Activated naive CD4-positive, alpha-beta T cell treated with anti-CD3 and anti-CD28 coated beads, Interleukin-2, amount 10 ng/mL, durations not matched to agents 7 days and 5 days (primary cell): ENCODE results near the gene HCN2.
"Not testable (repeated sequence)": the region's sequence is repeated elsewhere in the genome, so short reads cannot be mapped to it uniquely, and the experiment has no call there.

Source experiments
- CTCF ChIA-PET: fragments of 350-600 bp; sonication (Branson Sonifier 250); formaldehyde crosslinking; loops from one replicate; lab custom pipeline; 2021; ENCODE audit warnings: antibody characterized with exemption; lab: Charles Lee
- DNase-seq: peaks from one replicate; pipeline ENCODE4 v3.0.0-alpha.2; 2020
- H3K27ac Mint-ChIP-seq: one replicate; pipeline ENCODE4 v1.8.0; 2021; ENCODE audit warnings: mild to moderate bottlenecking, moderate library complexity, mixed read lengths
- H3K27me3 Mint-ChIP-seq: one replicate; pipeline ENCODE4 v1.8.0; 2021; ENCODE audit warnings: mild to moderate bottlenecking, mixed read lengths
- H3K36me3 Mint-ChIP-seq: one replicate; pipeline ENCODE4 v1.8.0; 2021; ENCODE audit warnings: mixed read lengths
- H3K4me1 Mint-ChIP-seq: one replicate; pipeline ENCODE4 v1.8.0; 2021; ENCODE audit warnings: mixed read lengths
- H3K4me3 Mint-ChIP-seq: one replicate; pipeline ENCODE4 v1.8.0; 2021; ENCODE audit warnings: mild to moderate bottlenecking, moderate library complexity, mixed read lengths
- H3K9me3 Mint-ChIP-seq: one replicate; pipeline ENCODE4 v1.8.0; 2021; ENCODE audit warnings: mixed read lengths

The HCN2 gene

DNA sequence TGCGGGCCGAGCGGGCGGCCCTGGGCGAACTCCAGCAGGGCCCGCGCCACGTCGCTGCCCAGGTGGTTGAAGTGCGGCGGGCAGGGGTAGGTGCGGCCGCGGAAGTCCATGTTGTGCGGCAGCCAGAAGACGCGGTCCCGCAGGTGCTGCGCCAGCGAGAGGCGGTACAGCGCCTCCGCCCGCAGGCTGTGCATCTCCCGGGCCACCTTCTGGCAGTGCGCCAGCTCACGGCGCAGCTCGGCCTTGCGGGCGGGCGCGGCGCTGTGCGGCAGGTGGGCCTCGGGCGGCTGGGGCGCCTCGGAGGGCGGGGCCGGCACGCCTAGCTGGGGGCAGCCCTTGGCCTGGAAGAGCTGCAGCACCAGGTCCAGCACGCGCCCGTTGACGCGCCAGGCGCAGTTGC is 31.5 kb downstream of the HCN2 start:
- not testable (repeated sequence) for H3K4me1 Mint-ChIP-seq, H3K9me3 Mint-ChIP-seq
- H3K36me3 Mint-ChIP-seq: peaks cover 21% of the 10 kb centered on the region

GRCh38 chr19:621819-622218 is 32.1 kb downstream of the HCN2 start:
- no peaks in the 10 kb centered on the region for H3K4me1 Mint-ChIP-seq
- H3K36me3 Mint-ChIP-seq: peaks cover 21% of the 10 kb centered on the region
- DNase-seq: no peak
- CTCF ChIA-PET: no interaction called here
- H3K27me3 Mint-ChIP-seq: no peaks in the 10 kb centered on the region
- H3K27ac Mint-ChIP-seq: no peak overlapping the region
- no peak overlapping the region for H3K4me3 Mint-ChIP-seq
- H3K9me3 Mint-ChIP-seq: no peaks in the 10 kb centered on the region

More for the DNA sequence above, 31.5 kb downstream of the HCN2 start:
- CTCF ChIA-PET, H3K4me3 Mint-ChIP-seq, H3K27me3 Mint-ChIP-seq, DNase-seq, H3K27ac Mint-ChIP-seq: not testable (repeated sequence)

- Mint-ChIP-seq H3K36me3 (peaks cover 21% of the 10 kb centered on the region), H3K9me3 (no peaks in the 10 kb centered on the region), H3K27me3 (no peaks in the 10 kb centered on the region), H3K4me1 (no peaks in the 10 kb centered on the region), H3K27ac (no peak overlapping the region), H3K4me3 (no peak overlapping the region)
- CTCF ChIA-PET: no interaction called here
- no peak for DNase-seq
Measured at GRCh38 chr19:622666-623065, 33.0 kb downstream of the HCN2 start.

DNA sequence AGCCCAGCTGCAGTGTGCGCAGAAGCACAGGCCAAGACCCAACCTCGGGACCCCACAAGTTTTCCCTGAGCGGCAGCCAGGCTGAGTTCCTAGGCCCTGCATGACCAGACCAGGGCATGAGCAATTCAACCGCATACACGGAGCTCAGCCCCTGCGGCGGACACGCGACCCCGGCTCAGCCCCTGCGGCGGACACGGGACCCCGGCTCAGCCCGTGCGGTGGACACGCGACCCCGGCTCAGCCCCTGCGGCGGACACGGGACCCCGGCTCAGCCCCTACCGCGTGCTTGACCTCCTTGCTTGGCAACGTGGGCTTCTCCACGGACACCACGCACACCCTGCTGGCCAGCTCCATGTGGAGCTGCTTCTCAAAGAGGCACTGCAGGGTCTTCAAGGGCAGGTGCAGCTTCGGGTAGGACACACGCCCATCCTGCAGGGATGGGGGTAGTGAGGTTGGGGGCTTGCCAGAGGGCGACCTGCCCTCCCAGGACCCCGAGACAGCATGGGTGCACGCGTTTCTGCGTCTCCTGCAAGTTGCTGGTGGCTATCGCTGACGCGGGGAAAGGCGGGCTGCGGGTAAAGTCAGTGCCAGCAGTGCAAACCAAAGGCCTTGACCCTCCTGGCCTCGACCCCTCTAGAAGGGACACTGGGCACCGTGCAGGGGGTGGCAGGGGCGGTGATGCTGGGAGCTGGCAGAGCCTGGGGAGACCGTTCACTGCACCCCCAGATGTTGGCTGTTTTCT is 33.7 kb downstream of the HCN2 start:
- Mint-ChIP-seq H3K27me3 (no peaks in the 10 kb centered on the region), H3K27ac (no peak overlapping the region), H3K36me3 (peaks cover 20% of the 10 kb centered on the region), H3K9me3 (no peaks in the 10 kb centered on the region), H3K4me1 (no peaks in the 10 kb centered on the region), H3K4me3 (no peak overlapping the region)
- DNase-seq: no peak
- CTCF ChIA-PET: no interaction called here

DNA sequence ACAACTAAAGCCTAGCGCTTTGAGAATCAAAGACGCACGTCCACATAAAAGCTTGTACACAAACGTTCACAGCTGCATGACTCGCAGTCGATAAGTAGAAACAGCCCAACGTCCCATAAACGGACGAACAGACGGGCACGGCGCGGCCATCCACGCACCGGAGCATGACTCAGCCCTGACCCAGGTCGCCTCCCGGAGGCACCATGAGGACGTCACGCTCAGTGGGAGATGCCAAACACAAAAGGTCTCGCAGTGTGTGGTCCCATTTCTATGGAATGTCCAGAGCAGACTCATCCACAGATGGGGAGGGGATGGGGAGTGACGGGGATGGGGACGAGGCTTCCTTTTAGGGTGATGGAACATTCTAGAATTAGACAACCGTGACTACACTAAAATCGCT is 34.3 kb downstream of the HCN2 start:
- H3K4me1 Mint-ChIP-seq: peaks cover 3% of the 10 kb centered on the region
- CTCF ChIA-PET: interaction anchor here (1.4 kb wide), 1 partner anchor 40 kb away, joined by 4 read pairs; no protein-coding TSS in a partner anchor
- DNase-seq: no peak
- H3K27ac Mint-ChIP-seq: no peak overlapping the region
- peaks cover 20% of the 10 kb centered on the region for H3K36me3 Mint-ChIP-seq
- no peaks in the 10 kb centered on the region for H3K9me3 Mint-ChIP-seq
- no peak overlapping the region for H3K4me3 Mint-ChIP-seq
- no peaks in the 10 kb centered on the region for H3K27me3 Mint-ChIP-seq

GRCh38 chr19:624433-625109 is 34.9 kb downstream of the HCN2 start:
- H3K36me3 Mint-ChIP-seq: peaks cover 21% of the 10 kb centered on the region
- DNase-seq: no peak
- no peaks in the 10 kb centered on the region for H3K27me3 Mint-ChIP-seq
- H3K27ac Mint-ChIP-seq: no peak overlapping the region
- CTCF ChIA-PET: interaction anchor here (1.4 kb wide), 1 partner anchor 41 kb away, joined by 4 read pairs; no protein-coding TSS in a partner anchor
- peaks cover 4% of the 10 kb centered on the region for H3K4me1 Mint-ChIP-seq
- H3K4me3 Mint-ChIP-seq: no peak overlapping the region
- H3K9me3 Mint-ChIP-seq: no peaks in the 10 kb centered on the region

- no peak overlapping the region for H3K4me3 Mint-ChIP-seq
- no peak for DNase-seq
- H3K9me3 Mint-ChIP-seq: no peaks in the 10 kb centered on the region
- peaks cover 22% of the 10 kb centered on the region for H3K36me3 Mint-ChIP-seq
- H3K4me1 Mint-ChIP-seq: peaks cover 6% of the 10 kb centered on the region
- no peaks in the 10 kb centered on the region for H3K27me3 Mint-ChIP-seq
- CTCF ChIA-PET: interaction anchor here (1.4 kb wide), 1 partner anchor 41 kb away, joined by 4 read pairs; no protein-coding TSS in a partner anchor
- H3K27ac Mint-ChIP-seq: no peak overlapping the region
Measured at GRCh38 chr19:625257-625656, 35.6 kb downstream of the HCN2 start.

DNA sequence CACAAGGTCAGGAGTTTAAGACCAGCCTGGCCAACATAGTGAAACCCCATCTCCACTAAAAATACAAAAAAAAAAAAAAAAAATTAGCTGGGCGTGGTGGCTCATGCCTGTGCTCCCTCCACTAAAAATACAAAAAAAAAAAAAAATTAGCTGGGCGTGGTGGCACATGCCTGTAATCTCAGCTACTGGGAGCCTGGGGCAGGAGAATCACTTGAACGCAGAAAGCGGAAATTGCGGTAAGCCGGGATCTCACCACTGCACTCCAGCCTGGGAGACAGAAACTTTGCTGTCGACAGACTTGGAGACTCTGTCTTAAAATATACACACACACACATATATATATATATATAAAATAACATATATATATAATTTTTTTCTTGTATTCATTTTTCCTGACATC is 36.9 kb downstream of the HCN2 start:
- Mint-ChIP-seq H3K4me1 (peaks cover 14% of the 10 kb centered on the region), H3K36me3 (peaks cover 26% of the 10 kb centered on the region)
- not testable (repeated sequence) for DNase-seq, H3K4me3 Mint-ChIP-seq, H3K27ac Mint-ChIP-seq, H3K9me3 Mint-ChIP-seq, H3K27me3 Mint-ChIP-seq
- CTCF ChIA-PET: interaction anchor here (1.0 to 1.5 kb wide), 2 partner anchors 38 to 42 kb away, joined by 3 to 4 read pairs; no protein-coding TSS in a partner anchor

DNA sequence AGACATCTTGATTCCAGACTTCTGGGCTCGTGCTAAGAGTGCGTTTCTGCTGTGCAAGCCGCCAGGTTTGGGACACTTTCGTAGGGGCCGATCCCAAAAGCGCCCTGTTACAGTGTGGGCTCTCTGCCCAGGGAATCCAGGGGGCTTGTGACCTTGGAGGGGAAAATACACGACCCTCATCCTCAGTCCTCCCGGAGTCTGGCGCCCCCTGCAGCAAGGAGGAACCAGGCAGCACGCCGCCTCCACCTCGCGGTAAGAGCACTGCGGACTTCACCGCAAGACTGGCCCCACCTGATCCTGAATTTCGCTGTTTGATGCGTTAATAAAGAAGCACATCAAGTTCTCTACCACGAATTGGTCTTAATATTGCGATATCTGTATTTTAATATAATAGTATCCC is 38.5 kb downstream of the HCN2 start:
- CTCF ChIA-PET: interaction anchor here (0.8 kb wide), 1 partner anchor 19 kb away, joined by 3 read pairs; no protein-coding TSS in a partner anchor
- H3K27ac Mint-ChIP-seq: no peak overlapping the region
- DNase-seq: peak; percentile 40
- peaks cover 28% of the 10 kb centered on the region for H3K4me1 Mint-ChIP-seq
- no peaks in the 10 kb centered on the region for H3K9me3 Mint-ChIP-seq
- no peak overlapping the region for H3K4me3 Mint-ChIP-seq
- no peaks in the 10 kb centered on the region for H3K27me3 Mint-ChIP-seq
- H3K36me3 Mint-ChIP-seq: peaks cover 29% of the 10 kb centered on the region

GRCh38 chr19:629515-629914 is 39.8 kb downstream of the HCN2 start:
- H3K9me3 Mint-ChIP-seq, DNase-seq, H3K27ac Mint-ChIP-seq, H3K4me3 Mint-ChIP-seq, CTCF ChIA-PET, H3K27me3 Mint-ChIP-seq: not testable (repeated sequence)
- H3K4me1 Mint-ChIP-seq: peaks cover 40% of the 10 kb centered on the region
- H3K36me3 Mint-ChIP-seq: peaks cover 28% of the 10 kb centered on the region

DNA sequence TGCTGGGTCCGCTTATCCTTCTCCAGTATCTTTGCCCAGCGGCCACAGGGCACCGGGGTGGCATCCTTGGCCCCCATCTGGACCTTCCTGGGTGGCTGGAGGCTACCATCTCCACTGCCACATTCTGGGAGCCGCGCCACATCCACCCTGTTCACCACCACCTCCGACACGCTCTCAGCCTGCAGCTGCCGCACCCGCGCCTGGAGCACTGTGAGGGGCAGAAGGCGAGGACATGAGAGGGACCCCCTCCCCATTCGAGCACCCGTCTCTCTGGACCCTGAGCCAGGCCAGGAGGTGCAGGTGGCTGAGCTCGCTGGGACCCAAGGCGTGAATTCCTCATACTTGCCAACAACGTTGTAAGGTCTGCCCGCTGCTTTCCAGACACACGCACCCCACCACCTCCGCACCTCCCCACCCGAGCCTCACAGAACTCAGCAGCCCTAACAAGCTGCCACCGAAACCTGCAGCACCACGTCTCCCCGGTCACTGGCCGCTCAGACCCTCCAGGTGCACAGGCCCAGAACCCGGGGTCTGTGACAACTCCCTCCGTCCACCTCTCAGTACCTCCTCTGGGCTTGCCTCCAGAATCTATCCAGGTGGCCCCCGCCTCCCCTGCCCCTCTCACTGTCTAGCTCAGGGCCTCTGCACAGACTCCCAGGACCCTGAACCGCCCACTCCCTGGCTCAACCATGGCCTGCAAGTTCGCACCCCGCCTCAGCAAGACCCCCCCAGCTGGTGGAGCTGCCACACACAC is 40.5 kb downstream of the HCN2 start:
- Mint-ChIP-seq H3K4me3 (no peak overlapping the region), H3K9me3 (no peaks in the 10 kb centered on the region), H3K27me3 (peaks cover 9% of the 10 kb centered on the region), H3K27ac (peak overlapping the region; percentile 52), H3K4me1 (peaks cover 40% of the 10 kb centered on the region), H3K36me3 (peaks cover 28% of the 10 kb centered on the region)
- DNase-seq: no peak
- CTCF ChIA-PET: no interaction called here

GRCh38 chr19:632579-633067 is 42.9 kb downstream of the HCN2 start:
- CTCF ChIA-PET: no interaction called here
- peak; percentile 63 for DNase-seq
- peaks cover 12% of the 10 kb centered on the region for H3K27me3 Mint-ChIP-seq
- H3K4me3 Mint-ChIP-seq: peak overlapping the region; percentile 97
- H3K36me3 Mint-ChIP-seq: peaks cover 24% of the 10 kb centered on the region
- H3K4me1 Mint-ChIP-seq: peaks cover 41% of the 10 kb centered on the region
- no peaks in the 10 kb centered on the region for H3K9me3 Mint-ChIP-seq
- peak overlapping the region; percentile 92 for H3K27ac Mint-ChIP-seq

DNA sequence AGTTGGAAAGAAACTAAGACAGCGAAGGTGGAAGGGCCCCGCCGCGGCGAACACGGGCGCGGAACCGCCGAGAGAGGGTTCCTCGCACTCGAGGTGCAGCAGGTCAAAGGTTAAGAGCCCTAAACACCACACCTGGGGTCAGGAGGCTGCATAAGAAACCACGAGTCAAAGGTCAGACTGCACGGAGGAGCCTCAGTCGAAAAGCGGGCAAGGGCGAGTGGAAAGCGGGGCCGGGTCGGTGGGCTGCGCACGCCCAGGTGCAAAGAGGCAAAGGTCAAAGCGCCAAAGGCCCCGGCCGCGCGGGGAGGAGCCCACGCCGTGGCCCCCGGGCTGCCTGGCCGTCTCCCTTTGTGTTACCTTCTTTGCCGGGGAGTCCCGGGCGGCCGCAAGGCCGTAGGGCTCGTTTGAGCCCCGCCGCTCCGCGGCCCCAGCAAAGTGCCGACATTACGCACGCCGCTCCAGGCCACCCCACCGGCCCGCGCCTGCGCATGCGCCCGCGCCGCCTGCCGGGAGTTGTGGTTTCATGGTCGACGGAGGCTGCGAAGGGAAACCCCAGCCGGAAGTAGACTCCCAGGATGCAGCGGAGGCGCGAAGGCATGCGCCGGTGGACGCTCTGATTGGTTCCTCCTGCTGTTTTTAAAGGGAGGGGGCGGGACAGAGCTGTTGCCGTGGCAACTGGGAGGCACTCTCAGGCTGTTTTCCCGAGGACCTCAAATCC is 43.5 kb downstream of the HCN2 start, which contains the start of gene POLRMT:
Gene POLRMT, minus strand, starts transcription at position 470 of the 718 bp plus-strand sequence. Its CDS starts 25 bp downstream, at position 445.
- CTCF ChIA-PET: no interaction called here
- H3K36me3 Mint-ChIP-seq: peaks cover 23% of the 10 kb centered on the region
- peaks cover 15% of the 10 kb centered on the region for H3K27me3 Mint-ChIP-seq
- DNase-seq: peak; percentile 98
- peak within 1 kb of the TSS; percentile 97 for H3K4me3 Mint-ChIP-seq
- H3K9me3 Mint-ChIP-seq: no peaks in the 10 kb centered on the region
- H3K4me1 Mint-ChIP-seq: peaks cover 44% of the 10 kb centered on the region
- peak within 1 kb of the TSS; percentile 92 for H3K27ac Mint-ChIP-seq
